ENCODE measurements around the gene TIMM50.

DNA sequence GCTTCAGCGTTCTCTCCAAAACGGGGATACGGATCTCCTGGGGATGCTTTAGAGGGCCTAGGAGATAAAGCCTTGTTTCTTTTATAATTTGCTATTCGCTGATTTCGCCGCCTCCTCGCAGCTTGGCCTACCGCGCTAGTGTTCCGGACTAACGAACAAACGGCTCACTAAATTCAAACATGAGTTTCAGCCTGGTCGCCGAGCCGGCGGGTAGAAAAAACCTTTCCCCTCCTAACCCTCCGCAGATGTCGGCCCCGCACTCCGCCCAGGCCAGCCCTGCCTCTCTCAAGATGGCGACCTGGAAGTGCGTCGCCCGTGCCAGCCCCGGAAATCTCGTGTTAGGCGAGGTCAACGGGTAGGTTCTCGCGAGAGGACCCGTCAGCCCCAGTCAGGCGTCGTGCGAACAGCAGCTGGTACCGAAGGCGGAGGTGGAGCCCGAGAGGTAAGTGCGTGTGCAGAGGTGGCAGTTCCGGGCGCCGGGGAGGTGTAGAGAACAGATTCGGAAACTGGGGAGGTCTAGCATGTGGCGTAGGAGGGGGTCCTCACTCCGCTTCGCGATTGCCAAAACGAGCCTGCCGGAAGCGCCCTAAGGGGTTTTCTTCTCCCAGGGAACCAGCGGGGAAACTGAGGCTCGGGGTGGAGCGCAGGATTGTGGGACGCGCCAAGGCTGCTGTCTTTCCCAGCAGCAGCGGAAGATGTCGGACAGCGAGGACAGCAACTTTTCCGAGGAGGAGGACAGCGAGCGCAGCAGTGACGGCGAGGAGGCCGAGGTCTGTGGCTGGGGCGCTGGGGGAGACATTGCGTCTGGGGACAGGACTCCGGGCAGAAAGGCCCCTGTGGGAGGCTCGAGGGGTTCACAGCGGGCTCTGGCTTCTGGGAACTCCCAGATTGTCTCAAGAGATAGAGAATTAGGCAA, 35.2 kb upstream of the TIMM50 start, which contains the start of gene SUPT5H:
- peak; percentile 83 to 94 for TF ChIP-seq RXRA (IDR thresholded peaks at IDR 0.05)
- TF ChIP-seq, protein P1, sequence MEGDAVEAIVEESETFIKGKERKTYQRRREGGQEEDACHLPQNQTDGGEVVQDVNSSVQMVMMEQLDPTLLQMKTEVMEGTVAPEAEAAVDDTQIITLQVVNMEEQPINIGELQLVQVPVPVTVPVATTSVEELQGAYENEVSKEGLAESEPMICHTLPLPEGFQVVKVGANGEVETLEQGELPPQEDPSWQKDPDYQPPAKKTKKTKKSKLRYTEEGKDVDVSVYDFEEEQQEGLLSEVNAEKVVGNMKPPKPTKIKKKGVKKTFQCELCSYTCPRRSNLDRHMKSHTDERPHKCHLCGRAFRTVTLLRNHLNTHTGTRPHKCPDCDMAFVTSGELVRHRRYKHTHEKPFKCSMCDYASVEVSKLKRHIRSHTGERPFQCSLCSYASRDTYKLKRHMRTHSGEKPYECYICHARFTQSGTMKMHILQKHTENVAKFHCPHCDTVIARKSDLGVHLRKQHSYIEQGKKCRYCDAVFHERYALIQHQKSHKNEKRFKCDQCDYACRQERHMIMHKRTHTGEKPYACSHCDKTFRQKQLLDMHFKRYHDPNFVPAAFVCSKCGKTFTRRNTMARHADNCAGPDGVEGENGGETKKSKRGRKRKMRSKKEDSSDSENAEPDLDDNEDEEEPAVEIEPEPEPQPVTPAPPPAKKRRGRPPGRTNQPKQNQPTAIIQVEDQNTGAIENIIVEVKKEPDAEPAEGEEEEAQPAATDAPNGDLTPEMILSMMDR (IDR thresholded peaks at IDR 0.05; ENCODE audit: low read depth, low read length, missing input control): no peak
- no peak for TF ChIP-seq HNF4G (IDR thresholded peaks at IDR 0.05)
- peak; percentile 16 to 38 for TF ChIP-seq RAD21 (IDR thresholded peaks at IDR 0.05)
- no peak for TF ChIP-seq TAF1 (conservative IDR thresholded peaks at IDR 0.05)
- TF ChIP-seq, protein P2, sequence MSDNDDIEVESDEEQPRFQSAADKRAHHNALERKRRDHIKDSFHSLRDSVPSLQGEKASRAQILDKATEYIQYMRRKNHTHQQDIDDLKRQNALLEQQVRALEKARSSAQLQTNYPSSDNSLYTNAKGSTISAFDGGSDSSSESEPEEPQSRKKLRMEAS (IDR thresholded peaks at IDR 0.05): peak; percentile 81
- TF ChIP-seq, protein P3, sequence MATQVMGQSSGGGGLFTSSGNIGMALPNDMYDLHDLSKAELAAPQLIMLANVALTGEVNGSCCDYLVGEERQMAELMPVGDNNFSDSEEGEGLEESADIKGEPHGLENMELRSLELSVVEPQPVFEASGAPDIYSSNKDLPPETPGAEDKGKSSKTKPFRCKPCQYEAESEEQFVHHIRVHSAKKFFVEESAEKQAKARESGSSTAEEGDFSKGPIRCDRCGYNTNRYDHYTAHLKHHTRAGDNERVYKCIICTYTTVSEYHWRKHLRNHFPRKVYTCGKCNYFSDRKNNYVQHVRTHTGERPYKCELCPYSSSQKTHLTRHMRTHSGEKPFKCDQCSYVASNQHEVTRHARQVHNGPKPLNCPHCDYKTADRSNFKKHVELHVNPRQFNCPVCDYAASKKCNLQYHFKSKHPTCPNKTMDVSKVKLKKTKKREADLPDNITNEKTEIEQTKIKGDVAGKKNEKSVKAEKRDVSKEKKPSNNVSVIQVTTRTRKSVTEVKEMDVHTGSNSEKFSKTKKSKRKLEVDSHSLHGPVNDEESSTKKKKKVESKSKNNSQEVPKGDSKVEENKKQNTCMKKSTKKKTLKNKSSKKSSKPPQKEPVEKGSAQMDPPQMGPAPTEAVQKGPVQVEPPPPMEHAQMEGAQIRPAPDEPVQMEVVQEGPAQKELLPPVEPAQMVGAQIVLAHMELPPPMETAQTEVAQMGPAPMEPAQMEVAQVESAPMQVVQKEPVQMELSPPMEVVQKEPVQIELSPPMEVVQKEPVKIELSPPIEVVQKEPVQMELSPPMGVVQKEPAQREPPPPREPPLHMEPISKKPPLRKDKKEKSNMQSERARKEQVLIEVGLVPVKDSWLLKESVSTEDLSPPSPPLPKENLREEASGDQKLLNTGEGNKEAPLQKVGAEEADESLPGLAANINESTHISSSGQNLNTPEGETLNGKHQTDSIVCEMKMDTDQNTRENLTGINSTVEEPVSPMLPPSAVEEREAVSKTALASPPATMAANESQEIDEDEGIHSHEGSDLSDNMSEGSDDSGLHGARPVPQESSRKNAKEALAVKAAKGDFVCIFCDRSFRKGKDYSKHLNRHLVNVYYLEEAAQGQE (IDR thresholded peaks at IDR 0.05): no peak
- TF ChIP-seq, protein P4, sequence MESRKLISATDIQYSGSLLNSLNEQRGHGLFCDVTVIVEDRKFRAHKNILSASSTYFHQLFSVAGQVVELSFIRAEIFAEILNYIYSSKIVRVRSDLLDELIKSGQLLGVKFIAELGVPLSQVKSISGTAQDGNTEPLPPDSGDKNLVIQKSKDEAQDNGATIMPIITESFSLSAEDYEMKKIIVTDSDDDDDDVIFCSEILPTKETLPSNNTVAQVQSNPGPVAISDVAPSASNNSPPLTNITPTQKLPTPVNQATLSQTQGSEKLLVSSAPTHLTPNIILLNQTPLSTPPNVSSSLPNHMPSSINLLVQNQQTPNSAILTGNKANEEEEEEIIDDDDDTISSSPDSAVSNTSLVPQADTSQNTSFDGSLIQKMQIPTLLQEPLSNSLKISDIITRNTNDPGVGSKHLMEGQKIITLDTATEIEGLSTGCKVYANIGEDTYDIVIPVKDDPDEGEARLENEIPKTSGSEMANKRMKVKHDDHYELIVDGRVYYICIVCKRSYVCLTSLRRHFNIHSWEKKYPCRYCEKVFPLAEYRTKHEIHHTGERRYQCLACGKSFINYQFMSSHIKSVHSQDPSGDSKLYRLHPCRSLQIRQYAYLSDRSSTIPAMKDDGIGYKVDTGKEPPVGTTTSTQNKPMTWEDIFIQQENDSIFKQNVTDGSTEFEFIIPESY (IDR thresholded peaks at IDR 0.05): peak; percentile 100
- peak; percentile 61 for TF ChIP-seq SP1 (IDR thresholded peaks at IDR 0.05)
- TF ChIP-seq FOXA1 (IDR thresholded peaks at IDR 0.05): no peak
- peak in 1 of 2 donors; percentile 16 for TF ChIP-seq JUND (IDR thresholded peaks at IDR 0.05)
- TF ChIP-seq YY1 (IDR thresholded peaks at IDR 0.05): peak; percentile 99
- peak in 1 of 2 donors; percentile 91 for TF ChIP-seq GABPA (IDR thresholded peaks at IDR 0.05 in 1 of 2, conservative IDR thresholded peaks at IDR 0.05 in 1 of 2)
- TF ChIP-seq EGR1 (IDR thresholded peaks at IDR 0.05; ENCODE audit: low read depth in 2 of 2): peak in 1 of 2 donors; percentile 27

Data from liver (tissue), 3 donors.